IMR-90 (cell line): Measurements from ENCODE around the gene ANKRD13D. TPM values are rescaled to one million over a fixed set of nuclear protein-coding genes. Genes with fewer than 3 reads are reported as not detected.

Experiments used
- ATAC-seq: fragments of 200-7000 bp; cut with Tn5 transposase; 2 replicates; pipeline ENCODE4 v1.9.1; 2020; ENCODE audit warnings: low read depth, mild to moderate bottlenecking, moderate library complexity
- BruUV-seq: library from RNA; stranded (reverse); fragments of 400-500 nt; replicated peaks from 2 replicates; lab custom pipeline; 2021; lab: Mats Ljungman, UMichigan
- CTCF ChIA-PET: fragments of 300-600 bp; formaldehyde crosslinking; extraction: SDS; loops from one replicate; lab custom pipeline; 2021; ENCODE audit warnings: antibody characterized with exemption; lab: Yijun Ruan, JAX
- POLR2A ChIA-PET: fragments of 300-600 bp; sonication (Branson Sonifier 250); formaldehyde crosslinking; loops from one replicate; lab custom pipeline; 2022; ENCODE audit warnings: antibody characterized with exemption; ENCODE audit not compliant: unreplicated experiment; lab: Charles Lee
- DNase-seq: peaks from one replicate; pipeline ENCODE4 v3.0.0; 2013
- H2AFZ ChIP-seq: replicated peaks from 2 replicates; pipeline ENCODE3; 2013; ENCODE audit warnings: low read length, mild to moderate bottlenecking; ENCODE audit not compliant: poor library complexity
- H2AK5ac ChIP-seq: 2 replicates; pipeline ENCODE4 v1.6.1; 2013; ENCODE audit warnings: low read depth, low read length, inconsistent platforms
- H2AK9ac ChIP-seq: replicated peaks from 2 replicates; pipeline ENCODE3; 2013; ENCODE audit warnings: mild to moderate bottlenecking, low read depth, low read length, moderate library complexity; ENCODE audit not compliant: poor library complexity
- H2BK120ac ChIP-seq: 2 replicates; pipeline ENCODE4 v1.6.1; 2013; ENCODE audit warnings: low read depth, low read length, inconsistent platforms
- H2BK15ac ChIP-seq: 3 replicates; pipeline ENCODE4 v1.6.1; 2013; ENCODE audit warnings: low read depth, low read length, inconsistent platforms
- H2BK20ac ChIP-seq: 2 replicates; pipeline ENCODE4 v1.6.1; 2013; ENCODE audit warnings: low read depth, mild to moderate bottlenecking, inconsistent platforms, low read length, moderate library complexity
- H2BK5ac ChIP-seq: 2 replicates; pipeline ENCODE4 v1.6.1; 2013; ENCODE audit warnings: mild to moderate bottlenecking, low read depth, low read length, inconsistent platforms; ENCODE audit not compliant: poor library complexity, severe bottlenecking
- H3K14ac ChIP-seq: replicated peaks from 2 replicates; pipeline ENCODE4 v1.6.1; 2013; ENCODE audit warnings: low read depth, low read length, inconsistent platforms
- H3K18ac ChIP-seq: 2 replicates; pipeline ENCODE4 v1.6.1; 2013; ENCODE audit warnings: low read depth, low read length, control low read depth
- H3K23ac ChIP-seq: 2 replicates; pipeline ENCODE4 v1.6.1; 2013; ENCODE audit warnings: low read depth, low read length, inconsistent platforms
- H3K27ac ChIP-seq: 2 replicates; pipeline ENCODE4 v1.5.1; 2013; ENCODE audit warnings: mild to moderate bottlenecking, control low read depth, low read length; ENCODE audit not compliant: insufficient read depth
- H3K27me3 ChIP-seq: 2 replicates; pipeline ENCODE4 v1.6.1; 2013; ENCODE audit warnings: low read length; ENCODE audit not compliant: control insufficient read depth, insufficient read depth
- H3K36me3 ChIP-seq: 2 replicates; pipeline ENCODE4 v1.6.1; 2013; ENCODE audit warnings: low read length, mixed read lengths; ENCODE audit not compliant: control insufficient read depth, insufficient read depth
- H3K4ac ChIP-seq: 2 replicates; pipeline ENCODE4 v1.6.1; 2013; ENCODE audit warnings: low read depth, low read length, inconsistent platforms
- H3K4me1 ChIP-seq: 2 replicates; pipeline ENCODE4 v1.6.1; 2013; ENCODE audit warnings: low read length, mixed read lengths; ENCODE audit not compliant: control insufficient read depth, insufficient read depth
- H3K4me2 ChIP-seq: 2 replicates; pipeline ENCODE4 v1.6.1; 2013; ENCODE audit warnings: low read depth, mild to moderate bottlenecking, control low read depth, low read length, moderate library complexity
- H3K4me3 ChIP-seq: 2 replicates; pipeline ENCODE4 v1.5.1; 2013; ENCODE audit warnings: low read depth, mild to moderate bottlenecking, control low read depth, low read length, moderate library complexity; ENCODE audit not compliant: insufficient read depth
- H3K56ac ChIP-seq: 2 replicates; pipeline ENCODE4 v1.6.1; 2013; ENCODE audit warnings: low read length, inconsistent platforms; ENCODE audit not compliant: insufficient read depth; ENCODE audit errors: extremely low read depth
- H3K79me1 ChIP-seq, 2 experiments: 2 replicates each; pipeline ENCODE4 v1.6.1; 2013; ENCODE audit warnings: low read length in 2 of 2, inconsistent platforms in 1 of 2, low read depth in 1 of 2
- H3K9ac ChIP-seq: 2 replicates; pipeline ENCODE4 v1.6.1; 2013; ENCODE audit warnings: low read depth, low read length, control low read depth
- H3K9me1 ChIP-seq: 2 replicates; pipeline ENCODE4 v1.6.1; 2013; ENCODE audit warnings: low read length, inconsistent platforms; ENCODE audit not compliant: insufficient read depth
- H3K9me3 ChIP-seq: 2 replicates; pipeline ENCODE4 v1.6.1; 2013; ENCODE audit warnings: low read length; ENCODE audit not compliant: control insufficient read depth, insufficient read depth
- H4K20me1 ChIP-seq: 2 replicates; pipeline ENCODE4 v1.6.1; 2013; ENCODE audit warnings: low read length, inconsistent platforms; ENCODE audit not compliant: insufficient read depth
- H4K5ac ChIP-seq: 2 replicates; pipeline ENCODE4 v1.6.1; 2013; ENCODE audit warnings: mild to moderate bottlenecking, low read depth, low read length, control low read depth
- H4K8ac ChIP-seq, 2 experiments: 2 replicates each; pipeline ENCODE4 v1.6.1; 2013; ENCODE audit warnings: low read depth in 2 of 2, low read length in 2 of 2, control low read depth in 1 of 2, inconsistent platforms in 1 of 2
- H4K91ac ChIP-seq: 2 replicates; pipeline ENCODE4 v1.6.1; 2013; ENCODE audit warnings: low read depth, low read length, inconsistent platforms; ENCODE audit not compliant: insufficient read depth
- CEBPB ChIP-seq: IDR thresholded peaks from 2 replicates; pipeline ENCODE4 v1.6.1; 2012; ENCODE audit warnings: low read depth, low read length, improper control_type of control experiment
- NFE2L2 ChIP-seq: fragments of 150-350 bp; IDR thresholded peaks from 2 replicates; pipeline ENCODE4 v1.6.1; 2016; ENCODE audit warnings: low read depth, mild to moderate bottlenecking, low read length
- WGBS, 2 experiments: methylation state at CpG; one replicate each; pipeline versions ENCODE4 v1.1.5 to v1.1.7; 2013; ENCODE audit warnings: missing lambda C conversion rate in 2 of 2; ENCODE audit not compliant: insufficient read length in 1 of 2; ENCODE audit errors: extremely low coverage in 2 of 2; 5-methylcytosine and 5-hydroxymethylcytosine counted together
- dilution Hi-C: fragments of 300-500 bp; cut with HindIII; formaldehyde crosslinking; loops from one replicate; pipeline ENCODE4 v1.14.3; 2018; ENCODE audit warnings: low sequenced_read_pairs; ENCODE audit not compliant: unreplicated experiment
- in situ Hi-C: fragments of 300-500 bp; cut with MboI; formaldehyde crosslinking; loops from 3 replicates; pipeline ENCODE4 v1.14.3; 2019; ENCODE audit warnings: low sequenced_read_pairs, inconsistent platforms, mixed read lengths
- intact Hi-C: fragments of 100-400 bp; cut with micrococcal nuclease; formaldehyde crosslinking; loops from 2 replicates; pipeline ENCODE4 v1.10.0; 2022
- polyA plus RNA-seq, 3 experiments: library from polyadenylated mRNA; depleted of rRNA; stranded (reverse); fragments of >200 nt; gene quantifications; 2 replicates each; pipeline ENCODE4 v1.2.3, GENCODE V29; 2012; ENCODE audit warnings: low replicate concordance in 1 of 3
- total RNA-seq: library from RNA; depleted of rRNA; stranded (reverse); fragments of >200 nt; gene quantifications from 2 replicates; pipeline ENCODE4 v1.2.3, GENCODE V29; 2012

Gene ANKRD13D
- total and polyA plus RNA-seq, 2 of the 4 experiments (the other 2 are of a cell fraction): 7.3 to 38.4 TPM

GRCh38 chr11:67347964-67348749 is 59.1 kb downstream of the ANKRD13D start:
- Histone ChIP-seq H3K4ac (no peak overlapping the region), H3K9me3 (no peaks in the 10 kb centered on the region), H4K20me1 (peaks cover 3% of the 10 kb centered on the region; the same call in 1 of the 2 replicates), H3K27me3 (no peaks in the 10 kb centered on the region), H3K18ac (no peak overlapping the region), H2AFZ (no peak overlapping the region), H3K14ac (no peak overlapping the region), H3K36me3 (peaks cover 3% of the 10 kb centered on the region; the same call in 1 of the 2 replicates), H2BK15ac (no peak overlapping the region), H2AK5ac (no peak overlapping the region), H3K27ac (no peak overlapping the region), H2BK120ac (no peak overlapping the region), H3K56ac (no peak overlapping the region), H3K79me1 (peaks cover 0 to 20% of the 10 kb centered on the region in 2 experiments; a peak in 2 of 4 replicates), H2AK9ac (no peak overlapping the region), H3K9ac (no peak overlapping the region), H4K91ac (no peak overlapping the region), H4K8ac (no peak overlapping the region), H3K9me1 (peaks cover 6% of the 10 kb centered on the region), H3K4me2 (no peak overlapping the region), H4K5ac (no peak overlapping the region), H2BK5ac (no peak overlapping the region), H3K4me3 (no peak overlapping the region), H3K23ac (no peak overlapping the region), H2BK20ac (no peak overlapping the region), H3K4me1 (peaks cover 9% of the 10 kb centered on the region)
- BruUV-seq: no TSS peak
- intact Hi-C loops: loop anchor here (2.0 kb wide), 1 partner anchor 159 kb away; no protein-coding TSS in a partner anchor
- TF ChIP-seq CEBPB (0 out of 2 replicates have a peak, but pooled peaks have one; percentile 17), NFE2L2 (no peak)
- dilution Hi-C loops: no loop called here
- WGBS, 2 experiments: 90% methylated on average over 3 of the region's 11 CpGs; no CpG with 5 or more reads in 1 of the 2 experiments
- in situ Hi-C loops: no loop called here
- peak; percentile 73 for DNase-seq
- CTCF ChIA-PET: interaction anchor here (1.0 to 10.1 kb wide), 3 partner anchors 9 to 35 kb away, joined by 3 to 128 read pairs (median 6); no protein-coding TSS in a partner anchor
- no peak for ATAC-seq
- POLR2A ChIA-PET: interaction anchor here (0.6 kb wide), 1 partner anchor 21 kb away, joined by 3 read pairs; no protein-coding TSS in a partner anchor
